Hypothalamus (tissue), 51 donors: ENCODE data around the gene HRH2.
"Not testable (repeated sequence)": the region's sequence is repeated elsewhere in the genome, so short reads cannot be mapped to it uniquely, and the experiment has no call there.

Experiments
- DNase-seq, 51 donors: peaks; one replicate each; lab custom pipeline; 2025; lab: John Stamatoyannopoulos, UW

HRH2 gene

DNA sequence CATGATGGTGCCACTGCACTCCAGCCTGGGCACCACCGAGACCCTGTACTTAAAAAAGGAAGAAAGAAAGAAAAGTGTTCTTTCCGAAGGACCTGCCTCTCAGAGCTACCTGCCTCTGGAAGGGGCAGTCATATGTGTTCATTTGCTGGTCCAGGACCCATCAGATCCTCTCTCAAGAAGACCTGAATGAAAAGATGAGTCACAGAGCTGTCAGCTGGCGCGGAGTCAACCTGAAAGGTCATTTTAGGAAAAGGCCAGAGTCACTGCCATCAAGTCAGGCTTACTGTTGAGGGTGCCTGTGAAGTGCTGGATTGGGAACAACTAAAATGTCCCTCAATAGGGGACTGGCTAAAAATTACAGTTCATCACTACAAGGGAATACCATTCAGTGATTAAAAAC lies 14.9 kb upstream of the HRH2 start:
- DNase-seq: no peak

DNA sequence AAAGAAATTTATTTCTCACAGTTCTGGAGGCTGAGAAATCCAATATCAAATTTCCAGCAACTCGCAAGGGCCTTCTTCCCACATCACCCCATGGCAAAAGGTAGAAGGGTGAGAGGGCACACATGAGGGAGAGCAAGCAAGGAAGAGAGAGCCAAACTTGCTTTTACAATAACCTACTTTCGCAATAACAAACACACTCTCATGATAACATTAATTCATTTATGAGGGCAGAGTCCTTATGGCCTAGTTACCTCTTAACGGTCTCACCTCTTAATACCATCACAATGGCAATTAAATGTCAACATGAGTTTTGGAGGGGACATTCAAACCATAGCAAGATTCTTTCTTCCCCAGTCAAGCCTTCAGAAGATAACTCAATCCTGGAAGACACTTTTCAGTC lies 11.6 kb upstream of the HRH2 start:
- no peak for DNase-seq

DNA sequence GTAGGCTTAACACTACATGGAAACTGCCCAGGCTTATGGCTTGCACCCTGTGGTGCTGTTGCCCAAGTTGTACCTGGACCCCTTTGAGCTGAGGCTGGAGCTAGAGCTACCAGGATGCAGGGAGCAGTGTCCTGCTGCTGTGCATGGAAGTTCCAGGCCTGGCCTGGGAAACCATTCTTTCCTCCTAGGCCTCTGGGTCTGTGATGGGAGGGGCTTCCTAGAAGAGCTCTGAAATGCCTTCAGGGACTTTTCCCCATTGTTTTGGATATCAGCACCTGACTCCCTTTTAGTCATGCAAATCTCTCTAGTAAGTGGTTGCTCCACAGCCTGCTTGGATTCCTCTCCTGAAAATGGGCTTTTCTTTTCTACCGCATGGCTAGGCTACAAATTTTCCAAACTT lies 7.9 kb upstream of the HRH2 start:
- DNase-seq: no peak

DNA sequence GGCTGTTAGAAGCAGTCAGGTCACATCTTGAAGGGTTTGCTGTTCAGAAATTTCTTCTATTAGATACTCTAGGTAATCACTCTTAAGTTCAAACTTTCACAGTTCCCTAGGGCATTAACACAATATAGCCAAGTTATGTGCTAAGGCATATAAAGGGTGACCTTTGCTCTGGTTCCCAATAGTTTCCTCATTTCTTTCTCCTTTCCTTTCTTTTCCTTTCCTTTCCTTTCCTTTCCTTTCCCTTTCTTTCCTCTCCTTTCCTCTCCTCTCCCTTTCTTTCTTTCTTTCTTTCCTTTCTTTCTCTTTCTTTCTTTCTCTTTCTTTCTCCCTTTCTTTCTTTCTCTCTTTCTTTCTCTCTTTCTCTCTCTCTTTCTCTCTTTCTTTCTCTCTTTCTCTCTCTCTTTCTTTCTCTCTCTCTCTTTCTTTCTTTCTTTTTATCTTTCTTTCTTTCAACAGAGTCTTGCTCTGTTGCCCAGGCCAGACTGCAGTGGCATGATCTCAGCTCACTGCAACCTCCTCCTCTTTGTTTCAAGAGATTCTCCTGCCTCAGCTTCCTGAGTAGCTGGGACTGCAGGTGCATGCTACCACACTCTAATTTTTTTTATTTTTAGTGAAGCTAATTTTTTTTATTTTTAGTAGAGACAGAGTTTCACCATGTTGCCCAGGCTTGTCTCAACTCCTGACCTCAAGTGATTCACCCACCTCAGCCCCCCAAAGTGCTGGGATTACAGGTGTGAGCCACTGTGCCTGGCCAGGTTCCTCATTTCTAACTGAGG lies 7.3 kb upstream of the HRH2 start:
- DNase-seq: not testable (repeated sequence)

DNA sequence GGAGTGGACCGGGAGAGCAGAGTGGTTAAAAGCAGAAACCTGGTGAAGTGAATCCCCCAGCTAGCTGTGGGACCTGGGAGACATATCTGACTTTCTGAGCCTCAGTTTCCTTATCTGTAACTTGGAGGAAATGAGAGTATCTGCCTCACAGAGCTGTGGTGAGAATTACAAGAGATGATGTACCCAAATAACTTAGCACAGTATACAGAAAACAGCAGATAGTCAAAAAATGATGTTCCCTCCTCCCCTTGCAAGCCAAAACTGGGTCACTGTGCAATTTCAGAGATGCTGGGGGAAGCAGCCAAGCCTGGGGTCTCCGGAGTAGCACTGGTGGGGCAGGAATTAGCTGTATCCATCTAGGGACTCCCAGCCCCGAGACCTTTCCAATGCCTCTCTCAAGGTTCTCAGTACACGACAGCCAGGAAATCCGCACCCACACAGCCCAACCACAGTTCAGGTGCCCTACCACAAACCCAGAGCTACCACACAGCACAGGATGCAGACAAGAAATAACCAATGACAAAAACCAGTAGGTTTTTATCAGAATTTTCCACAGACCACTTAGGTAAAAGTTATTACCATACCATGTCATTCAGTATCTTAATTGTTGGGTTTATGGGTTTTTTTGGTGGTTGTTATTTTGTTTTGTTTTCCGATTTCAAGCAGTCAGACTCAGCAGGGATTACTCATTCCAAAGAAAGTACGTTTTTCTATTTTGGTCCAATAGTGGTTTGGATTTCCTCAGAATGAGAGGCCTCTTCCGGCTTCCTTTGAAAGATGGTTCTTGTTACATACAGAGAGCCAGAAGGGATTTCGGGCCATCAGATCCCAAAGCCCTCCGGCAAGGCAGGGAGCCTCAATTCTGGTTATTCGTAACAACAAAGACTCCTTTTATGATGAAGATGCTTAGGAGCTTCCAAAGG lies 4.9 kb upstream of the HRH2 start:
- DNase-seq: no peak

DNA sequence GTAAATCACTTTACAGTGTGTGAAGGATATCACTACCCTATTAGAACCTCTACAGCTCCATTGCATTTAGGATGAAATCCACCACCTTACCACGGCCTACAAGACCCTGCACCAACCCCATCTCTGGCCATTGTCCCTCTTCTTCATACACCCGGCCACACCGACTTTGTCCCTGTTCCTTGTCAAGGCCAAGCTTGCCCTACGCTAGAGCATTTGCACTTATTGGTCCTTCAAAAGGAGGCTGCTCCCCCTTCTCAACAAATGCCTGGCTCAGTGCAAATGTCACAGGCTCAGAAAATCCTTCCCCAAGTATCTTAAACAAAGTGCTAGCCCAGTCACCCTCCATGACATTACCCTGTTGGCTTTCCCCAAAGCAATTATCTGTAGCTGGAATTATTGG lies 4.1 kb upstream of the HRH2 start:
- DNase-seq: no peak

DNA sequence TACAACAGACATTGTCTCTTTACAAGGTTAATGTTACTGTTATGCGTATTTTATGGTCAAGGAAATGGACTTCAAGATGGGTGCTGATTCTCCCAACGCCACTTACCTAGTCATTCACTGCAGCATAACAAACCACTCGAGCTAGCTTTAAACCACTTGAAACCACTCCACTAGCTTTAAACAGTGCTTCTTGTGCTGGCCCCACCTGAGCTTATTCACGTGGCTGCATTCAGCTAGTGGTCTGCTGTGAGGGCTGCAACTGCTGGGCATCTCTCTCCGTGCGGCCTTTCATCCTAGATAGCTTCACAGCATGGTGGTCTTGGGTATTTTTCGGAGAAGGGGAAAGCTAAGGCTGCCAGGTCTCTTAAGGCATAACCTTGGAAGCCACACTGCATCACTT lies 3.5 kb upstream of the HRH2 start:
- DNase-seq: no peak

DNA sequence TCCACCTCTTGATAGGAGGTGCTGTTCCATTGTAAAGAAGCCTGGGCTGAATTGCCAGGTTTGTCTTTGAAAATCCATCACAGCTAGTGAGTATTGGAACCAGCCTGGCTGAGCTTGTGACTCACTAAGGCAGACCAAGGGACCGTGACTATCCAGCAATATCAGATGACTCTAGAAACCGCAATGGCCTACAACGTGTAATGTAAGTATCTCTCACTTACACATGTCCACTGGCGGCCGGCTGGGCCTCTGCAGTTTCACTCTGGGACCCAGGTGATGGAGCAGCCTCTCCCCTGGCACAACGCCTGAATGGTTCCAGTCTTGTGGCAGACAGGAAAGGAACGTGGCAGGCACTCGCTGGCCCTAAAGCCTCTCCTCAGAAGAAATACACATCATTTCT lies 3.1 kb upstream of the HRH2 start:
- no peak for DNase-seq

DNA sequence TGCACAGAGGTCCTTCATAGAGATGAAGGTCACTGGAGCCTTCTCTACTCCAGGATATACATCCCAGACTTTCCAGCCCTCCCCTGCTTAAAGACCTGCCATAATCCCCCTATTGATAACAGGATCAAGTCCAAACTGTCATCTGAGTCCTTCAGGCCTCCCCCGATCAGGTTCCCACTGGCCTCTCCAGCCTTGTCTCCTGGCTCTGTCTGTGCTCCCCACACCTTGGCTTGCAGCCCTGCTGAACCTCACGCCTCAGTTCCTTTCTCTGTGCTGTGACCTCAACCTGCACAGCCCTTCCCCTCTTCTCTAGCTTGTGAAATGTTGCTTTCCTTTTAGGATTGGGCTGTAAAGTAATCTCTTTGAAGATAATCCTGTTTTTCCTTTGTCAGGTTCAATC lies 2.5 kb upstream of the HRH2 start:
- DNase-seq: no peak

DNA sequence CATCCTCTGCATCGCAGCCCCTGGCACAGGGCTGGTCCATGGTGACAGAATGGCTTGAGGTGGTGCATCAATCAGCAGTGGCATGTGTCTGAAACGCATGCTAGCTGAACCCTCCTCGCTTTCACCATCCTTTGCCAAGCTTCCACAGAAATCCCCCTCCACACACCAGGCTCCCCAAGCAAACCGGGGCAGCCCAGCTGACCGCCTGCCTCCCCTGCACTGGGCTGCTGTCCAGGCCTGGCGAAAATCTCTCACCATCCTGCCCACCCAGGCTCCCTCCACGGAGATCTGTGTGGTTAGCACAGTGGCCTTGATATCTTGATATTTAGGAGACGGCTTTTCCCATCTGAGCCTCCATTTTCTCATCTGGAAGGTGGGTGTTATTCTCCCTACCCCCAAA lies 905 bp upstream of the HRH2 start:
- no peak for DNase-seq

DNA sequence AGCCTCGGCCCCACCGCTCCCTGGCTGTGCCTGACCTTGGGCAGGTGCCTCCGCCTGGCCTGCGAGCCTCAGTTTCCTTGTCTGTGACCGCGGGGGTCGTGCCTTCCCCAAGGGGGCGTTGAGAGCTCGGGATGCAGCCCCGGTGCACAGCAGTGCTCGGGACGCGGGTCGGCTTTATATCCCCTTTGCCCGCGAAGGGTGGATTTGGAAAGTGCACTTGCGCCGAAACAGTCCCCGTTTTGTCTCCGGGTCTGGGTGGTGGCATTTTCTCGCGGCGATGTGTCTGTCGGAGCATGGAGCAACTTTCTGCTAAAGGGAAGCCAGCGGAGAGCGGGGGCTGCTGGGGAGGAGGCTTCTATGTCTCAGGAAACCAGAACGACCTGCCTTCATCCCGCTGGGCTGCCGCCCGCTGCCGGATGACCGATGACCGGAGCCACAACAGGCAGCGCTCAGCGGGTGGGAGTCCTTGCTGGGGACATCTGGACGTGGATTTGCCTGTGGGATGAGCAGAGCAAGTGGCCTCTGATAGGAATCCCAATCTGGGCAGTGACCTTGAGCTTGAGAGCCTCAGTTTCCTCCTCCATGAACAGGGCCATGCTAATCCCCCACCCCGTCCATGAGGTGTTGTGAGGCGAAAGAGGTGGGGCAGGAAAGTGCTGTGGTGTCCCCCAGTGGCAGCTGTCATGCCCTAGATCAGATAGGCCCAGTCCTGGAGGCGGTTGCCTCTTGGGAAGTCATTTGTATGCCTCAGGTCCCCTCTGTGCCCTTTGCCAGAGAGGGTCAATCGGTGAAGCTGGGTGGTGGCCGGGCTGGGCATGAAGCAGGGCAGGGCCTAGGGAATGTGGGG lies 651 bp downstream of the HRH2 start:
- DNase-seq: peak in 4 of 51 donors; percentile 5 to 33 (median 9)

DNA sequence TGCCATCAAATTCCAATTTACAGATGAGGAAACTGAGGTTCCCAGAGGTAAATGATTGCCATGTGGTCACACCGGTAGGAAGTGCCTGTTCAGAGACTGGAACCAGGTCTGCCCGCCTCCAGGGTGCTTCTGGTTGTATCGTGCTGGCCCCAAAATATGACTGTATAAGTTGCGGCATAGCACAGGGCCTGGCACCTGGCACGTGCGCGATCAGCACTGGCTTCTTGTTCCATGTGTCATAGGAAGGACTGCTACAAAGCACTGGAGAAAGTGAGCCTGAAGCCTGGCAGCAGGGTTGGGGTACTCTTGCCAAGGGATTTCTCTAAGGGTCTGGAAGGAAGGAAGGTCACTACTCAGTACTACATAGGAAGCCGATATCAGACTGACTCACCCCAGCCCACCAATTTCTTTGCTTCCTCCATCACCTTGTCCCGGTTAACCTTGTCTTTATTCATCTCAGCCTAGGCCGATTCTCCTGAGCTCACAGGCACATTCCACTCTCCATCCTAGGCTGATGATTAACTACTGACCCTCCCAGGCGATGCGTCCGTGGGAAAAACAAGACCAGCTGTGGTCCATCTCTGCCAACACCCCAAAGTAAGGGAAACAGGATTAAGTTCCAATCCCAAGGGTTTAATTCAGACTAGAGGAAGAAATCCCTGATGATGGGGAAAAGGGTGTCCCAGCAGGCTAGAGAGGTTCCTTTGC lies 1.8 kb downstream of the HRH2 start:
- DNase-seq: no peak

DNA sequence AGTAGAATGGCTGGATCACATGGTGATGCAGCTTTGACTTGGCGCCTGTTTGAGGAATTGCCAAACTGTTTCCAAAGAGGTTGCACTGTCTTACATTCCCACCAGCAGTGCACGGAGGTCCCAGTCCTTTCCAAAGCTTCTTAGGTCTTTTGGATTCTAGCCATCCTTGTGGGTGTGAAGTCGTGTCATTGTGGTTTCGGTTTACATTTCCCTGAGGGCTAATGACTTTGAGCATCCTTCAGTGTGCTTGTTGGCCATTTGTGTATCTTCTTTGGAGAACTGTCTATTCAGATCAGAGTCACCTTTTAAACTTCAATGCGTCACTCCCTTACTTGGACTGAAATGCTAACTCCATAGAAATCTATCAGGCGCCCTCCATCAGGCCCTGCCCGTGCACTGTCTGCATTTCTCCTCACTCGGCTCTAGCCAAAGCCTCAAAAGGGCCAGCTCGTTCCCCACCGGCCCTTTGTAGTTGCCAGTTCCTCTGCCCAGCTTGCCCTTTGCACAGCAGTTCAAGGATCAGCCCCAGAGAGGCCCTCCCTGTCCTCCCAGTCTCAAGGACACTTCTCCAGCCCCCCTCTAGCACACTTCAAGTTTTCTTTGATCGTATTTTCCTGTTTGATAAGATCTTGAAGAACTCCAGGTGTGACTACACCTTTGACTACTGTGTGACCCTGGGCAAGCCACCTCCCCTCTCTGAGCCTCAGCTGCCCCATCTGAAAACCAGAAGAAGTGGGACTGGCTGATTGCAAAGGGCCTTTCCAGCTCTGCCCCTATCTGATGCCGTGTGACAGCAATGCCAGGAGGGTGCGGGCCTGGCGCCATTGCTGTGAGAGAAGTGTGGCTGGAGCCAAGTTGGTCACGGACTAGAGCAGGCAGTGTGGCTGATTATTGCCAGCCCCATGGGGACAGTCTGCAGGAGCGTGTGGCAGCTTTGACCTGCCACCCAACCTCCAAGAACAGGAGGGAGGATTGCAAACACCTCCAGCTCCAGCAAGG lies 5.6 kb downstream of the HRH2 start:
- no peak for DNase-seq

DNA sequence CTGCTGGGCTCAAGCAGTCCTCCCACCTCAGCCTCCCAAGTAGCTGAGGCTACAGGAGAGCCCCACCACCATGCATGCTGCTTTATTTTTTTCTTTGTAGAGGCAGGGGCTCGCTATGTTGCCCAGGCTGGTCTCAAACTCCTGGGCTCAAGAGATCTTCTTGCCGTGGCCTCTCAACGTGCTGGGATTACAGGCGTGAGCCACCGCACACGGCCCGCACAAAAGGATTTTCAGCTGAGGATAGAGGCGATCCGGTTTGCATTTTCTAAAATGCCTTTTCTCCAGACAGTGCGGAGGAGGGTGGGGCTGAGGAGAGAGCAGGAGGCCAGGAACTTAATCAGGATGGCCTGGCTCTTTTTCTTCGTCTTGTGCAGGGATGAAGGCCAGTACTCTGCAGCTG lies 6.9 kb downstream of the HRH2 start:
- DNase-seq: no peak

DNA sequence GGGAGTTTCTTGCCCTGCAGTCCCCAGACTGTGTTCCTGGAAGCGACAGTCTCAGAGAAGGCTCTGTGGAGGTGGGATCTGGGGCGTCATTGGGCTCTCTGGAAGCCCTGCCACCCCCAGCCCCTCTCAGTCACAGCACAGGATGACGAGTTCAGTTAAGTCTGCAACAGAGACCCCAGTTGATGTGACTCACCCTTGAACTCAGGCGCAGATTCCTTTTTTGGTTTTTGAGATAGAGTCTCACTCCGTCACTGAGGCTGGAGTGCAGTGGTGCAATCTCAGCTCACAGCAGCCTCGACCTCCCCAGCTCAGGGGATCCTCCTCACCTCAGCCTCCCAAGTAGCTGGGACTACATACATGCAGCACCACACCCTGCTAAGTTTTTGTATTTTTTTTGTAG lies 8.3 kb downstream of the HRH2 start:
- no peak for DNase-seq

DNA sequence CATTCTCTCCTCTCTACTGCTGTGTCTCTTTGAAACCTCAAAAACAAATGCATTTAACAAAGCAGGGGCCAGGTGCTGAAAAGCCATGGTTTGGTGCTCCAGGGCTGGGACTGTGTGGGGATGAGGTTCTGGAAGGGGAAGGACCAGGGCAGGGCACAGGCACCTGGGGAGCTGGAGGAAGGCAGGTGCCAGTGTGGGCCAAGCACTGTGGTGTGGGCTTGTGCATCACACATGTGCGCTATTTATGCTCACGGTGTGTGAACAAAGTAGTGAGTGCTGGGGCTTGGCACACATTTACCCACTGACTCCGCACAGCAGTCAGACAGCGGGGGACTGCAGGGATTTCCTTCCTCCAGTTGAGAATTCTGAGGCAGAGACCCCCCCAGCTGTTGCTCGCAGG lies 10.1 kb downstream of the HRH2 start:
- no peak for DNase-seq

DNA sequence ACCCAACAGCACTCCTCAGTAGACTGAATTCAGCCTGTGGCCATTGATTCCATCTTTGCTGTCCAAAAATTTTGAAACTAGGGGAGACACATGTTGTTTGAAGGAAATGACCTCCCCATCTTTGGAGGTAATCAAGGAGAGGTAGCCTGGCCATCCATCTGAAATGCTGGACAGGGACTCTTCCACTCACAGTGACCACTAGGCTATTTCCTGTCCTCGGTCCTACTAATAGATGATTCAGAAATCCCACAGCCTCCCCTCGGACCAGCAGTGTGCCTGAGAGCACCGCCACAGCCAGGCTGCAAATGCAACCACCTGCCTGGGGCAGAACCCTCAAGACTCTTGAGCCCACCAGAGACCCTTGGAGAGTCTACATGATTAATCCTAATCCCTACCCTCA lies 12.5 kb downstream of the HRH2 start:
- no peak for DNase-seq

DNA sequence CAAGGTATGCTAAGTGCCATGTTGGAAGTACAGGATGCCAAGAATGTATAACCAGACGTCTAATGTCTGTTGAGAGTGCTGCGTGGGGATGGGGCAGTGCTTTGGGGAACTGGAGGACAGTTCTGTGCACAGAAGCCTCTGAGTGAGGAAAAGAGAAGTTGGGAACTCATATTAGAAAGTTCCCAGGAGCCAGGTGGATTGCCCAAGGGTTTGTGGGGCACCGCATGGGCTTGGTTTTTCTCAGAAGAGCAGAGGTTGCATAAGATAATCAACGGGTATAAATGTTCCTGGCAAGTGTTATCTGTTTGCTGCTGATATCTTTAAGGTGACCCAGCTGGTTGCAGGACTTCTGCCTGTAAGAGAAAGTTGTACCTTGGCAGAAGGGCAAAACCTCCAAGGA lies 13.1 kb downstream of the HRH2 start:
- DNase-seq: no peak

DNA sequence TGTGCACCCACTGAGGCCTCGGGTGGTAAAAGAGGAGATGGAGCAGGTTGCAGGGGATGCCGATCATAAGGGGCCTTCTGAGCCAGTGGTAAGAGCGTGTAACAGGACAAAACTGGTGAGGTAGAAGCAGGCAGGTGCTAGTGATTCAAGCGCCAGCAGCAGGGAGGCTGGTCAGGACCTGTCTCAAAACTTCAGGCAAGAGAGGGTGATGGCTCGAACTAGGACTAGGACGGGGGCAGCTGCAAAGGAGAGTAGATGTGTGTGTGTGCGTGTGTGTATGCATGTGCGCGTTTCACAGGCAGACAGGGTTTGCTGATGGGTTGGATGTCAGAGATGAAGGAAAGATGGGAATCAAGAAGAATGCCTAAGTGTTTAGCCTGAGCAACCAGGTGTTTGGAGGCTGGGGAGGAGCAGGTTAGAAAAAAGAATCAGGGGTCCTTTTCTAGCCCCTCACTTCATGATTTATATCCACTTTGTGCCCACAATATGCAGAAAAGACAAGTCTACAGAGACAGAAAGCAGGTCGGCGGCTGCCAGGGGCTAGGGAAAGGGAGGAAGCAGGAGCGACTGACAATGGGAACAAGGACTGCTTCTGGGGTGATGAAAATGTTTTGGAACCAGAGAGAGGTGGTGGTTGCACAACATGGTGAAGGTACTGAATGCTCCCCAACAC lies 15.2 kb downstream of the HRH2 start:
- DNase-seq: no peak
